PC-3 (cell line): ENCODE data around the gene HAUS7.

Experiments
- EZH2 ChIP-seq: fragments of 300-600 bp; sonication (generic); IDR thresholded peaks from one replicate; pipeline ENCODE4 v1.6.1; 2017; ENCODE audit warnings: antibody characterized with exemption, mild to moderate bottlenecking, low read length; ENCODE audit not compliant: unreplicated experiment
- EZH2phosphoT487 ChIP-seq: fragments of 300-600 bp; sonication (generic); IDR thresholded peaks from 2 replicates; pipeline ENCODE4 v1.6.1; 2018; ENCODE audit warnings: mild to moderate bottlenecking, antibody characterized with exemption, low read length, borderline replicate concordance
- TF ChIP-seq, protein P1 (sequence below): fragments of 300-600 bp; sonication (generic); conservative IDR thresholded peaks from 2 replicates; pipeline ENCODE4 v1.5.1; 2017; ENCODE audit warnings: antibody characterized with exemption, low read depth, mild to moderate bottlenecking, low read length

DNA sequence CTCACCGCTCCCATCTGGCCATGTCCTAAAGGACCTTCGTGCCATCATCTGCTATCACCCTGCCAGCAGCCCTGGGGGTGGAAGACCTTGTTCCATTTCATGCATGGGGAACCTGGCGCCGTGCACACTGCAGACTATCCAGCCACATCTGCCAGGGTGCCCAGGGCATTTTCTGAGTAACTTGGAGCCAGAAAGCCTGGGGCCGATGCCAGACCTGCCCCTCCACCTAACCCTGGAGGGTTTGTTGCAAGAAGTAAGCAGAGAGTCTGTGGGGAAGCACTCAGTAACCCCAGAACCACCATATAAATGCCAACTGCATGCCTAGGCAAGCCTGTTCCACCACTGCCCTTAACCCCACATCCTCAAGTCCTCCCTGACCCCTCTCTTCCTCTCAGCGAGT, 7.3 kb downstream of the HAUS7 start:
- TF ChIP-seq EZH2phosphoT487 (no peak), EZH2 (no peak)
- TF ChIP-seq, protein P1, sequence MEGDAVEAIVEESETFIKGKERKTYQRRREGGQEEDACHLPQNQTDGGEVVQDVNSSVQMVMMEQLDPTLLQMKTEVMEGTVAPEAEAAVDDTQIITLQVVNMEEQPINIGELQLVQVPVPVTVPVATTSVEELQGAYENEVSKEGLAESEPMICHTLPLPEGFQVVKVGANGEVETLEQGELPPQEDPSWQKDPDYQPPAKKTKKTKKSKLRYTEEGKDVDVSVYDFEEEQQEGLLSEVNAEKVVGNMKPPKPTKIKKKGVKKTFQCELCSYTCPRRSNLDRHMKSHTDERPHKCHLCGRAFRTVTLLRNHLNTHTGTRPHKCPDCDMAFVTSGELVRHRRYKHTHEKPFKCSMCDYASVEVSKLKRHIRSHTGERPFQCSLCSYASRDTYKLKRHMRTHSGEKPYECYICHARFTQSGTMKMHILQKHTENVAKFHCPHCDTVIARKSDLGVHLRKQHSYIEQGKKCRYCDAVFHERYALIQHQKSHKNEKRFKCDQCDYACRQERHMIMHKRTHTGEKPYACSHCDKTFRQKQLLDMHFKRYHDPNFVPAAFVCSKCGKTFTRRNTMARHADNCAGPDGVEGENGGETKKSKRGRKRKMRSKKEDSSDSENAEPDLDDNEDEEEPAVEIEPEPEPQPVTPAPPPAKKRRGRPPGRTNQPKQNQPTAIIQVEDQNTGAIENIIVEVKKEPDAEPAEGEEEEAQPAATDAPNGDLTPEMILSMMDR: no peak
